Activated T-helper 17 cell treated with anti-CD3 and anti-CD28 coated beads, Interleukin-2, amount 50 U/mL, for 72 hours (primary cell): ENCODE results near the gene GRID1. TPM values are rescaled to one million over a fixed set of nuclear protein-coding genes. Genes with fewer than 3 reads are reported as not detected.
"Not testable (repeated sequence)": the region's sequence is repeated elsewhere in the genome, so short reads cannot be mapped to it uniquely, and the experiment has no call there.

Experiments used
- ATAC-seq: fragments of 150-1000 bp; cut with Tn5 transposase; replicated peaks from 2 replicates; pipeline ENCODE4 v1.10.0; 2021; ENCODE audit warnings: mild to moderate bottlenecking, moderate library complexity
- H3K27ac Mint-ChIP-seq: one replicate; pipeline ENCODE4 v1.8.0; 2022; ENCODE audit warnings: mixed read lengths
- H3K27me3 Mint-ChIP-seq: one replicate; pipeline ENCODE4 v1.8.0; 2022; ENCODE audit warnings: mixed read lengths
- H3K36me3 Mint-ChIP-seq: one replicate; pipeline ENCODE4 v1.8.0; 2022; ENCODE audit warnings: low read depth, mild to moderate bottlenecking, mixed read lengths
- H3K4me1 Mint-ChIP-seq: one replicate; pipeline ENCODE4 v1.8.0; 2022; ENCODE audit warnings: mixed read lengths
- H3K4me3 Mint-ChIP-seq: one replicate; pipeline ENCODE4 v1.8.0; 2022; ENCODE audit warnings: mild to moderate bottlenecking, mixed read lengths
- H3K9me3 Mint-ChIP-seq: one replicate; pipeline ENCODE4 v1.8.0; 2022; ENCODE audit warnings: mixed read lengths
- total RNA-seq, 2 donors: library from RNA; stranded (reverse); gene quantifications; one replicate each; pipeline ENCODE4 v1.2.3, GENCODE V29; 2022

The GRID1 gene
- total RNA-seq, 2 donors from 2014 or later, result not detected

DNA sequence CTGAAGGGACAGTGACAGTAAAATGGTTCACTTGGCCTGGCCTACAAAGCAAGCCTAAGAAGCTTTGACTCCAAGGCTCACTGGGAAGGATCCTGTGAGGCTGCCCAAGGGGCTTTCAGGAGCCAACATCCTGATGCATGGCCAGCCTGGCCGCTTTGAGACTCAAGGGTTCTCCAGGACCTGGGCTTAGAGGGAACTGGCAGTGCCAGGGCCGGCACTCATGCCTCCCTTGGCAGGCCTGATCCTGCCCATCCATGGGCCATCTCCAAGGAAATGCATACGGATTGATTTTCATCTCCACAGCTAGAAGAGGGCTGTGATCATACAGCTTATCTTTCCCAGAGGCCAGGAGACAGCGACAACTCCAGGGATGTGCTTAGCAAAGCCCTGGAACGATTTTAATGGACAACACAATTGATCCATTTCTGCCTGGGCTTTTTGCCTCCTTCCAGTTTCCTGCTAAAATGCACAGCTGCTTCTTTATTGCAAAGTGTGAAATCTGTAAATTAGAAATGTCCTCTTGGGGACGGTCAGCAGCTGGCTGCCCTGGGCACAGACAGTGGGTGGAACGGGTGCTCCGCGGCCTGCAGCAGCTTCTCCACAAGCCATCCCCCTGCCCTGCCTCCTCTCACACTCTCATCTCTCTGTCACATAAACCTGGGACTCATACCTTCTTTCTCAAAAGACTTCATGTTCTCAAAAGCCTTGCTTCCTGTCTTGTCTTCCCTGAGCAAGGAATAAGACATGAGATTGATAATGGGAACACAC is 288.5 kb downstream of the GRID1 start:
- H3K27me3 Mint-ChIP-seq, result peaks cover 20% of the 10 kb centered on the region
- no peak for ATAC-seq
- H3K36me3 Mint-ChIP-seq, result no peaks in the 10 kb centered on the region
- H3K27ac Mint-ChIP-seq, result no peak overlapping the region
- H3K4me1 Mint-ChIP-seq, result no peaks in the 10 kb centered on the region
- no peaks in the 10 kb centered on the region for H3K9me3 Mint-ChIP-seq
- no peak overlapping the region for H3K4me3 Mint-ChIP-seq

DNA sequence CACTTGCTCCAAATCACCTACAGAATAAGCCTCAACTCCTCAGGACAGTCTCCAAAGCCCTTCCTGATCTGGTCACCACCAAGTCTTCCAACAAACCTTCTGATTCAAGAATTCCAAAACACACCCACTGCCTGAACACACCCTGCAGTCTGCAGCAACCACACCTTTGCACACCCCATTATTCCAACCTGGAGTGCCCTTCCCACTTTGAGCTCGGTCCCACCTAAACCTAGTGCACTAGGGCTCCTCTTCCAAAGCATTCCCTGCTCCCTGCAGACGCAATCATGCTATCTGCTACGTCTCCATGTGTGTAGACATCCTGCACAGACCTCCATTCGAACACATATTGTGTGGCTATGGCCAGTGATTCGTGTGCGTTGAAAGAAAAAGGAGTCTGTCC is 289.3 kb downstream of the GRID1 start:
- H3K4me1 Mint-ChIP-seq, result no peaks in the 10 kb centered on the region
- no peaks in the 10 kb centered on the region for H3K9me3 Mint-ChIP-seq
- no peak overlapping the region for H3K27ac Mint-ChIP-seq
- peaks cover 16% of the 10 kb centered on the region for H3K27me3 Mint-ChIP-seq
- H3K4me3 Mint-ChIP-seq, result no peak overlapping the region
- H3K36me3 Mint-ChIP-seq, result no peaks in the 10 kb centered on the region
- no peak for ATAC-seq

DNA sequence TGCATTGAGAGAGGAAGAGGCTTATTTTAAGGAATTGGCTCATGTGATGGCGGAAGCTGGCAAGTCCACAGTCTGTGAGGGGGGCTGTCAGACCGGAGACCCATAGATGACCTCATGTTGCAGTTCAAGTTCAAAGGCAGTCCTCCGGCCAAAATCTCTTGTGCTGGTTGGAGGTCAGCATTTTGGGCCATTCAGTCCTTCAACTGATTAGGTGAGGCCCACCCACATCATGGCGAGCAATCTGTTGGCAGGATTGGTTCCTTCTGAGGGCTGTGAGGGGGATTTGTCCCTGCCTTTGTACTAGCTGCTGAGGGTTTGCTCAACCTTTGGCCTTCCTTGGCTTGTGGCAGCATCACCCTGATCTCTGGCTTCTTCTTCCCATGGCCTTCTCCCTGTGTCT is 290.1 kb downstream of the GRID1 start:
- H3K27ac Mint-ChIP-seq, H3K4me3 Mint-ChIP-seq, ATAC-seq, H3K4me1 Mint-ChIP-seq, H3K36me3 Mint-ChIP-seq, H3K9me3 Mint-ChIP-seq: not testable (repeated sequence)
- H3K27me3 Mint-ChIP-seq, result peaks cover 21% of the 10 kb centered on the region

DNA sequence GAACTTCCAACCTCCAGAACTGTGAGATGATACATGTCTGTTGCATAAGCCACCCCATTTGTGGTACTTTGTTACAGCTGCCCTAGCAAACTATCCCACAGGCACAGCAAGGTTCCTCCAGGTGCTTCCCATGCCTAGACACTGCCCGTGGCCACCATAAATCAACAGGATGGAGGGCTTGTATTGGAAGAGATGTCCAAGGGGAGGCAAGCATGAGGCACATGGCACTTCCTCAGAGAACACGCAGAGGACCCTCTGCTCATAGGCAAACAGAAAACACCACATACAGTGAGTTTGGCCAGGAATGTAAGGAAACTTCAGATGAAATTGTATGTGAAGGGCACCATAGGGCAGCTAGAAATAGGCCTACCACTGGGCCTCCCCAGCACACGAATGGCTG is 291.1 kb downstream of the GRID1 start:
- Mint-ChIP-seq H3K4me3 (no peak overlapping the region), H3K27me3 (peaks cover 21% of the 10 kb centered on the region), H3K4me1 (no peaks in the 10 kb centered on the region), H3K36me3 (no peaks in the 10 kb centered on the region), H3K27ac (no peak overlapping the region), H3K9me3 (no peaks in the 10 kb centered on the region)
- no peak for ATAC-seq

DNA sequence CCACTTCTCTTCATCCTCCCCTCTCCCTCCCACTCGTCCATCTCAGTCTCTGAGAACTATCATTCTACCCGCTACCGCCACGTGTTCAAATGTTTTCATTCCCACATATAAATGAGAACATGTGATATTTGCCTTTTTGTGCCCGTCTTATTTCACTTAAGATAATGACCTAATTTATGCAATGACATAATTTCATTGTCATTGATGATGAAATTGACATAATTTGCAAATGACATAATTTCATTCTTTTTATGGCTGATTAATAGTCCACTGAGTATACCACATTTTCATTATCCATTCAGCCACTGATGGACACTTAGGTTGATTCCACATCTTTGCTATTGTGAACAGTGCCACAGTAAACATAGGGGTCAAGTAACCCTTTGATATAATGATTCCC is 292.3 kb downstream of the GRID1 start:
- H3K27ac Mint-ChIP-seq, result no peak overlapping the region

DNA sequence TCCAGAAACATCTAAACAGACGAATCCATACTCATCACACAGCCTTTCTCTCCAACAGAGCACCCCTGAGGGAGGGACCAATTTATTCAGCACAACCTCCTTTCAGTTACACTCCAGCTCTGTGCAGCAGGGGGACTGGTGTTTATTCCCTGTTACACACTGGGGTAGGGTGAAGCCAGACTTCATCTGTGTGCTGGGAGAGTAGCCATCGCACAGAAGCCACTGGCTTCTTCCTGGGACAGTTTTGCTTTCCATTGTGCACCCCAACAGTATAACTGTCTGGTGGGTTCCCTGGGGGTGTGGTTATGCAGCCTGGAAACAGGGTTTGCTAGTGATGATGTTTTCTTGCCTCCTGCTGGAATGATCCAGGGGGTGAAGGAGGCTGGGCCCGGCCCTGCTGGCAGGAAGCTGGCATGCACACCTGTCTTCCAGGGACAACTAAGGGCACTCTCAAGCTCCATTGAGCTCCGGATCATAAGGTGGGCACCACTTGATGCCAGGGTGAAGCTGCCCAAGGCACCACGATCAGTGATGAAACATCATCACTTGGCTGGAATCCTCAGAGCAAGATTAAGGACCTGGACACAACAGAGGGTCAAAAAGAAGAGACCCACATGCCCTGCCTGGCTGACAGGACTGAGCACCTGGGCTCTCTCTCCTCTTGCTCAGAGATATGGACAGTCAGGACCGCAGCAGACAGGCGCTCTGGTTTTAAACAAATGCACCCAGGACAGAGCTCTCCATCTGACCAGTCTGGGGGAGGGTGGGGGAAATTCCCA is 293.2 kb downstream of the GRID1 start:
- no peak overlapping the region for H3K27ac Mint-ChIP-seq
- H3K9me3 Mint-ChIP-seq, result no peaks in the 10 kb centered on the region
- no peaks in the 10 kb centered on the region for H3K36me3 Mint-ChIP-seq
- H3K4me1 Mint-ChIP-seq, result no peaks in the 10 kb centered on the region
- peaks cover 16% of the 10 kb centered on the region for H3K27me3 Mint-ChIP-seq
- ATAC-seq, result no peak
- H3K4me3 Mint-ChIP-seq, result no peak overlapping the region

More for the DNA sequence above, 292.3 kb downstream of the GRID1 start:
- Mint-ChIP-seq H3K4me1 (no peaks in the 10 kb centered on the region), H3K27me3 (peaks cover 16% of the 10 kb centered on the region), H3K36me3 (no peaks in the 10 kb centered on the region), H3K9me3 (no peaks in the 10 kb centered on the region), H3K4me3 (no peak overlapping the region)
- no peak for ATAC-seq

DNA sequence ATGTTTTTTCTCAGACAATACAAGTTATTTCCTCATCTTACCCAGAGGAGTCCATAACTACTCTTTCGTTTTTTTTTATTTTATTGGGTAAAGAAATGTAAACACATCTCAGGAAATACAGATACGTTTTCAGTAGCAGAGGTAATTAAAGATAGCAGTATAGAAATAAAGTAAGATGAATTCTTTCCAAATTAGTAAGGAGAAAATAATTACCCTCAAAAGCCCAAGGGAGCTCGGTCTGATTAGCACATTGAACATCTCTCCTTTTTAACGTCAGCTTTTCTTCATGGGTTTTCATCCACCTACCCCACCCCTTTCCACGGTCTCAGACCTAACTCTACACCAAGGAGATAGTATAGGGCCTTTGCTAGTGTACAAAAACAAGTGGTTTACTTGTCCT is 294.2 kb downstream of the GRID1 start:
- H3K4me3 Mint-ChIP-seq, result no peak overlapping the region
- H3K36me3 Mint-ChIP-seq, result no peaks in the 10 kb centered on the region
- H3K27me3 Mint-ChIP-seq, result peaks cover 15% of the 10 kb centered on the region
- H3K4me1 Mint-ChIP-seq, result no peaks in the 10 kb centered on the region
- no peak overlapping the region for H3K27ac Mint-ChIP-seq
- ATAC-seq, result no peak
- no peaks in the 10 kb centered on the region for H3K9me3 Mint-ChIP-seq

DNA sequence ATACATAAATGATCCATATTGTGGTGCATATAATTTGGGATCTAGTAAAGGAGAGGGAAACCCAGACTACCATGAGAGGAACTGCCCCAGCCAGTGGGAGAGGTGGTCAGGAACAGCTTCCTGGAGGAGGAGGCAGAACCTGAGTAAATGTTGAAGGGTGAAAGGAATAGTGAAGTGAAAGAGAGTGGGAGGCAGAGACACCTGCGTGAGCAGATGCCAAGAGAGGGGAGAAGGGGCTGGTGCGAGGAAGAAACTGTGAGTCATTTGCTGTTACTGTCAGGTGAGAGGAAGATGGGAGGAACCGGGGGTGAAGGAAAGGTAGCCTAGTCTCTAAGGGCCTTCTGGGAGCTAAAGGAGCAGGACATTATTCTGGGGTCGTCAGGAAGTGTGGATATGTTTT is 294.8 kb downstream of the GRID1 start:
- ATAC-seq, result no peak
- no peaks in the 10 kb centered on the region for H3K9me3 Mint-ChIP-seq

DNA sequence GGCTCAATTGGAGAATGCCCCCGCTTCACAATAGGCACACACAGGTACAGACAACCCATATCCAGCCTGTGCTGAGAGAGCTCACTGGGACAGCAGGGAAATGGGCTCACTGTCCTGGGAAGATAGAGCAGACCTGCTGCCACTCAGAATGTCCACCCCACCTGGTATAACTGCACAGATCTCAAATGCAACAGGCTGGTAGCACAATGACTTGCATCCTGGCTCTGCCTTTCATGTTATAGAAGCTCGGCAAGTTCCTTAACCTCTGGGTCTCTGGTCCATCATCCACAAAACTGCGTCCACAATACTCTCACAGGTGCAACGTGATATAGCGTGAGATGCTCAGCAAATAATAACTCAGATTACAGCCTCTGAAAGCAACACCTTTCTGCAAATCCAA is 295.4 kb downstream of the GRID1 start:
- H3K4me3 Mint-ChIP-seq, result no peak overlapping the region
- peaks cover 10% of the 10 kb centered on the region for H3K27me3 Mint-ChIP-seq
- no peaks in the 10 kb centered on the region for H3K36me3 Mint-ChIP-seq
- H3K9me3 Mint-ChIP-seq, result no peaks in the 10 kb centered on the region
- no peak for ATAC-seq
- no peaks in the 10 kb centered on the region for H3K4me1 Mint-ChIP-seq
- H3K27ac Mint-ChIP-seq, result no peak overlapping the region

More for the DNA sequence above, 294.8 kb downstream of the GRID1 start:
- Mint-ChIP-seq H3K4me1 (no peaks in the 10 kb centered on the region), H3K27ac (no peak overlapping the region), H3K4me3 (no peak overlapping the region), H3K36me3 (no peaks in the 10 kb centered on the region), H3K27me3 (peaks cover 12% of the 10 kb centered on the region)

DNA sequence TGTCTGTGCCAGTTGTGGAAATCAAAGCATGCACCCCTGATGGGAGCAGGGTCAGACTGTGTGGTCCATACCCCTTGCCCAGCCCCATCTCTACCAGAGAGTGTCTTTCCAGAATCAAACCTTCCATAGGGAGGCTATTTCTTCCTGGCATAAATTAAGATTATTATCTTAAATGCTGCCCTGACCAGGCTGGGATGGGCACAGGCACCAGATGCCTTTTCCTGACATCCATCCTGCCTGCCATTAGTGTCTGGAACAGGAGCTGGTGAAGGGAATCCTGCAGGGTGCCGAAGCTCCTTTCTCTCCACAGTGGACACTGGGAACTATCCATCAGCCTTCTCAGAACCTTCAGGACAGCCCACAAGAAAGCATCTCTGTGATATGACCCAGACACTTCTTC is 296.3 kb downstream of the GRID1 start:
- no peak overlapping the region for H3K4me3 Mint-ChIP-seq
- no peak for ATAC-seq
- no peaks in the 10 kb centered on the region for H3K4me1 Mint-ChIP-seq
- no peak overlapping the region for H3K27ac Mint-ChIP-seq
- no peaks in the 10 kb centered on the region for H3K9me3 Mint-ChIP-seq
- H3K27me3 Mint-ChIP-seq, result peaks cover 14% of the 10 kb centered on the region
- H3K36me3 Mint-ChIP-seq, result no peaks in the 10 kb centered on the region

DNA sequence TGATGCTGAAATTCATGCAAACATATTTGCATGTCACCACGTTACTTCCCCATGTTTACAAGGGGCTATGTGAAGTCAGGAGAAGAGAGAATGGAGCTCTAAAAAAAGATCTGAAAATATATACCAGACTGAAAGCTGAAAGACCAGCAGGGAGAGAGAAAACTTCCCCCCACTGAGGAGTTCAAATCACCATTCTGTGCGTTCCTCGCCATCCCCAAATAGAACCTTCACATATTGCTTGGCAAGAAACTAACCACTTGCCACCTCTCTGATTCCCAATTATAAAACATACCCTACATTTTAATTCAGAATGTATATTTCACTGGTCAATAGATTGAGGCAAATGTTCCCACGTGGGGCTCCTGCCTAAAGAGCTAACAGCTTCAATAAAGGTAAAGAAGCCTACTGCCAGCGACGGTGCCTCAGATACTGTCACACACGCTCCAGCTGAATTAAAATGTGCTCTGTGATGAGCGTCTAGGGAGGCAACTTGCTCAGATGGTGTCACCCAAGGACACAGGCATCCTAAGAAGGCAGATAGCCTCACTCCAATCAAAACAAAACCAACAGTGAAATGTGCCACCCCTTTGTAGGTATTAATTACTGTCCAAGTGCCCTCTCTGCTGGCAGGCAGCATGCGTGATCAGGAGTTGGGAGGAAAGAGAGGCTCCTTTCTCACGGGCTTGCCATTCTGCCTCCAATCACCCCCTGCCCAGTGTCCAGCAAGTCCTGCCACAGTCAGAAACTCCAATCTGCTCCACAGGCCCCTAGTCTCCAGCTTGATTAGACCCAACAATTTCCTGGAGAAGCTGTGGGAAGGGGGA is 298.2 kb downstream of the GRID1 start:
- Mint-ChIP-seq H3K4me3 (no peak overlapping the region), H3K36me3 (no peaks in the 10 kb centered on the region), H3K27ac (no peak overlapping the region), H3K9me3 (no peaks in the 10 kb centered on the region), H3K4me1 (no peaks in the 10 kb centered on the region), H3K27me3 (peaks cover 10% of the 10 kb centered on the region)
- no peak for ATAC-seq

DNA sequence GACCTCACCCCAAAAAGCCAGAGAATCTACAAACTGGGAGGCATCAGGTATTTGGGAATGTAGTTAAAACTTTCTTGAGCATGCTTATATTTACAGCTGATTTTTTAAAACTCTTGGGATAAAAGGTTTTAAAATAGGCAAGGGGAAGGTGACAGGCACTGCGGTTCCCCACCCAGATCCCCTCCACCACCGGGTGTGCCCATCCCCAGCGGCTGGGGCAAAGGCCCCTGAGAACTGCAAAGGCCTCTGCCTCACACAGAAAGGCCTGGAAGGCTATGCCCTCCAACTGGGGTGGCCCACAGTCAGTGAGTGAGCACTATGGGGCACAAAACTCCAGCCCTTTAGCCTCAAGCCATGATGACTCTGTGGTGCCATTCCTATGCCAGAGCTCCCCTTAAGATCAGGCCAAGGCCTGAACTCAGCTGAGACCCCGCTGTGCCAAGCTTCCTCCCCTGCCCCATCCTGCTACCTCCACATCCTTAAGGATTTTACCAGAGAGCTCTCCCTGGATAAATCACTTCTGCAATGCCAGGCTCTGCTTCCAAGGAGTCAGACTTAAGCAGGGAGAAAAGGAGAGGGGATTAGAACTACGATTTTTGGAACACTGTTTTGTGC is 299.1 kb downstream of the GRID1 start:
- Mint-ChIP-seq H3K27me3 (peaks cover 10% of the 10 kb centered on the region), H3K27ac (no peak overlapping the region), H3K9me3 (no peaks in the 10 kb centered on the region), H3K4me3 (no peak overlapping the region), H3K36me3 (no peaks in the 10 kb centered on the region), H3K4me1 (no peaks in the 10 kb centered on the region)
- no peak for ATAC-seq

DNA sequence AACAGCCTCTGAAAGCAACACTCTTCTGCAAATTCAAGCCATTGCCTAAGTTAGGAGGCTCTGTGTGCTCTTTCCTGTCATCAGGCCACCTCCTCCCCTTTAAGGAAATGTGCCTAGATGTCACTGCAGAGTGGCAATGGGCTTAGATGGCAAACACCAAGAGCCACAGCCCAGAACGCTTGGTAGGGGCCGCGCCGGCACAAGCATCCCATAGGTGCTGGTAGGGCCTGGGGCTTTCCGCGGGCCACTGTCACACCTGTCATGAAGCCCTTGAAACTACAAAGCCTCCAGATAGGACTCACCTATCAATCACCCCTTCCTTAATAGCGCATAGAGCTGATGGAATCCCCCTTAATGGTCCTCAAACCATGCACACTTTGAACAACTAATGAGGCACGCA is 299.9 kb downstream of the GRID1 start:
- no peaks in the 10 kb centered on the region for H3K4me1 Mint-ChIP-seq
- H3K9me3 Mint-ChIP-seq, result no peaks in the 10 kb centered on the region
- no peak overlapping the region for H3K27ac Mint-ChIP-seq
- no peak for ATAC-seq
- peaks cover 7% of the 10 kb centered on the region for H3K27me3 Mint-ChIP-seq
- H3K4me3 Mint-ChIP-seq, result no peak overlapping the region
- H3K36me3 Mint-ChIP-seq, result no peaks in the 10 kb centered on the region

DNA sequence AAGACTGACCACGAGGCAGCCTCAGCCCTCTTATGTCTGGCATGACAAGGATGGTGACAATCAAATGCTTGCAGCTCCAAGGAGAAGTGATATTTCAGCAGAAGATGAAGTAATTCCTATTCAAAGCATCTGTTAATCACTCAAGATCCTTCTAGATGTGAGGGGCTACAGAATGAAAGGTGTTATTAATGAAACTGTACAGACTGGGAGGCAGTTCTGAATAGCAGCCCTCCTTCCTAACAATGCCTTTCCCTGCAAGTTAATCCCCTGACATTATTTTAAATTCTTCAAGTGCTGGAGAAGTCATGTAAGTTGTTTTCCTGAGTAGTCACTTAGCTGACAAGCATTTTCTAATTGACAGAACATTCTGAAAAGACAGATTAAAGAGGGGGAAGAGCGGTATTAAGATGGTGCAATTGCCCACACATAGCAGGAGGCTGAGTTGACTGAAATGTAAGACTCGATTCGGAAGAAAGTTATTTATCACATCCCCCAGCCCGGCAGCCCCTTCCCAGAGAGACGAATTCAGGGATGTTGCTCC is 300.8 kb downstream of the GRID1 start:
- no peaks in the 10 kb centered on the region for H3K36me3 Mint-ChIP-seq
- H3K4me1 Mint-ChIP-seq, result no peaks in the 10 kb centered on the region
- peaks cover 5% of the 10 kb centered on the region for H3K27me3 Mint-ChIP-seq
- ATAC-seq, result no peak
- no peak overlapping the region for H3K27ac Mint-ChIP-seq
- H3K4me3 Mint-ChIP-seq, result no peak overlapping the region
- H3K9me3 Mint-ChIP-seq, result no peaks in the 10 kb centered on the region
